HG03439 (cell line): Measurements from ENCODE around the gene DNAH1.

Experiments used
- ATAC-seq: cut with Tn5 transposase; IDR thresholded peaks from one replicate; pipeline ENCODE4 v1.9.1; 2021; ENCODE audit warnings: mild to moderate bottlenecking, moderate library complexity; ENCODE audit not compliant: unreplicated experiment

Gene DNAH1

DNA sequence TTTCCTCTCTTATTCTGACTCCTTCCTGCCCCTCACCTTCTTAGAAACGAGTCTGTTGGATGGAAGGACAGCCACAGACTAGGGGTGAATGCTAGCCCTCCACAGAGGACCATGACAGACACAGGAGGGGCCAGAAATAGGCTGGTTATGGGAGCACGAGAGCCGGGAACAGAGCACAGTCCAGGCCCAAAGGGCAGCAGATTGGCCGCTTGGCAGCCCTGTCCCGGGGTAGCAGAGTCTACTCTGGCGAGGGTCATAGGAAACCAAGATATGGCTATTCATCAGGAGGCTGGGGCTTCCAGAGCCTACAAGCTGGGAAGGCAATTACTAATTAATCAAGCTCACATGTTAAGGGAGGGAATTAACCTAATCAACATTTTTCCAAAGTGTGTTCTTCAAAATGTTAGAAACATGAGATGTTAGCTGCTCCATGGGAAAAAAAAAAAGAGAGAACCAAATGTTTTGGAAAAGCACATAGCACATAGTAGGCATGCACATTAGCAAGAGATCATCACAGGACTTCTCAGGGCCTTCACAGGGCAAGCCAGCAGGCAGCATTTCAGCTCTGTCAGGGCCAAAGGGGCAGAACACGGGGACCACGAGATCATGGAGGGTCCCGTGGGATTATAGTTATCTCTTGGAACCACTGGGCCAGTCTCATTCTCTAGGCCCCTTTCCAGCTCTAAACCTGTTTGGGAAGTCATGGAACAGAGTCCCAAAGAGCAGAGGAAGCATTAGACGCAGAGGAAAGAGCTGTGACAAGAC, 115.5 kb downstream of the DNAH1 start:
- no peak for ATAC-seq

DNA sequence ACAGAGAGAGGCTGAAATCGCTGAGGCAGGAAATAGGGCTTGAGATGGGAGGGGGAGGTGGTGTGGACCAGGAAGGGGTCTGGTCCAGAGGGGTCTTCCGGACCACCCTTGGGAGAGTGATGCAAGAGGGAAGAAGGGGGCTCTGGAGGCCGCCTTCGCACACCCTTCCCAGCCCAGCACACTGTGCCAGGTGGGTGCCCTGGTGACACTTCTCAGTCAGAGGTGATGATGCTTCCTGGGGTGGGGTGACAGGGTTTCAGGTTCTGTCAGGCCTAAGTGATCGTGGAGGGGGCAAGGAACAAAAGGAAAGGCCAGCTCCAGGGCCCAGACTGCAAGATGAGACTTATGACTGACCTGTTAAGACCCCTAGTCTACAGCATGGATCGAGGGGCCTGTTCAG, 116.1 kb downstream of the DNAH1 start:
- no peak for ATAC-seq

DNA sequence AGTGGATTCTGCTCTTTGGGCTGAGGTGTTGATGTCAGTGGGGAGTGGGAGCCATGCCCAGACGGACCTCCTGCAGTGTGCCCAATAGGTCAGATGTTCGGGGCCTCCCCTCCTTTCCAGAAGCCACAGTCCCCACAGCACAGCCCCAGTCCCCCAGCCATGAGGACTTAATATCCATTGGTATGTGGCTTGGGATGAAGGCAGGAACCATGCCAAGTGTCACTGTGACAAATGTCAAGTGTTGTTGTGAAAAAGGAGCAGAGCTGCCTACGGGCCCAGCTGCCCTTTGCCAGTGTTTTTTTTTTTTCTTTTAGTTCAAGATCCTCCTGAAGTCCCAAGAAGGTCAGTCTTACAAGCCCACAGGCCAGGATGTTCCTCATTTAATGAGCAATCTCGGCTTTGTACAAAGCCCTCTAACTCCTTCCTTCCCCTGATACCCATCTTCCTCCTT, 116.6 kb downstream of the DNAH1 start:
- no peak for ATAC-seq

DNA sequence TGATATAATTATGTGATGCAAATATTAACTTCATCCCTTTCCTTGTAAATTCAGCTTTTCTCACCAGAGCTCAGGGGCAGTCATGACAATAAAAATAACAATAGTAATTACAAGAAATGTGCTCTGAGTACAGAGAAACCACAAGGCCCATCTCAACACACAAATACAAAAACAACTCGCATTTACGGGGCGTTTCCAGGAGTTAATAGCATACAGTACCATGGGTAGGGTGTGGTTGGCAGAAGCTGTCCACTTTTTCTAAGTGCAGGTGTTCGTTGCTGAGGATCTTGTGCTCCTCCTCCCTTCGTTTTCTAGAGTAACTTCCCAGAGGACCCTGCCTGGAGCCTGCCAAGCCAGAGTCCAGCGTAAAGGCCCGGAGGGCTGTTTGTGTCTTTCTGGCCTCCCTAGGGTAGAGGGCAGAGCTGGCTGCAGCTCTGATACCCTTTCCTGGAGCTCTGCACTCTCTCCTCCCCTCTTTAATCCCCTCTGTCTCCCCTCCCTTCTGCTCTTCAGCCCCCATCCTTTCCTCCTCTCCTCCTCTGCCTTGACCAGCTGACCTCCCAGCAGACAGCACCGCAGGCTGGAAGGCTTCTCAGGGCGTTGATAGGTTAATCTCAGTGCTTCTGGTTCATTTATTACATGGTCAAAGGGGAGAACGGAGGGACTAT, 117.3 kb downstream of the DNAH1 start:
- ATAC-seq, result no peak

DNA sequence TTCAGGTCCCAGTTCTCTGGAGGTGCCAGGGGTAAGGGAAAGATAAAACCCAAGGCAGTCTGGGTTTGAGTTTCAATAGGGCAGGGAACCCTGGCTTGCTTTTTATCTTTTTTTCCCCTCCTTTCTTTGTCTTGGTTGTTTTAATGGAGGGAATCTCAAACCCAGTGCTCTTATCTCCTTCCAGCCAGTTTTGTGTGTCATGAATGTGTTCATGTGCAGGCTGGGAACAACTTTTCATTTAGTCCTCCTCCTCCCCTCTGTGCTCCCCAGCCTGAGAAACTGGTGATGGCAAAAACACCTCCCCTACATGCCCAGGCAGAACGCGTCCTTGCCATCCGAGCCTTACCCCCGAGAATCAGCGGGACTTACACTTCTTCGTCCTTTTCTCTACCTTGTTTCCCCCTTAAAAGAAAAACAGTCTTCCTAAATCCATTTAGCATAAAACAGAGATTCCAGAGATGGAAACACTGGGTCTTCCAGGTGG, 117.9 kb downstream of the DNAH1 start:
- ATAC-seq, result no peak

DNA sequence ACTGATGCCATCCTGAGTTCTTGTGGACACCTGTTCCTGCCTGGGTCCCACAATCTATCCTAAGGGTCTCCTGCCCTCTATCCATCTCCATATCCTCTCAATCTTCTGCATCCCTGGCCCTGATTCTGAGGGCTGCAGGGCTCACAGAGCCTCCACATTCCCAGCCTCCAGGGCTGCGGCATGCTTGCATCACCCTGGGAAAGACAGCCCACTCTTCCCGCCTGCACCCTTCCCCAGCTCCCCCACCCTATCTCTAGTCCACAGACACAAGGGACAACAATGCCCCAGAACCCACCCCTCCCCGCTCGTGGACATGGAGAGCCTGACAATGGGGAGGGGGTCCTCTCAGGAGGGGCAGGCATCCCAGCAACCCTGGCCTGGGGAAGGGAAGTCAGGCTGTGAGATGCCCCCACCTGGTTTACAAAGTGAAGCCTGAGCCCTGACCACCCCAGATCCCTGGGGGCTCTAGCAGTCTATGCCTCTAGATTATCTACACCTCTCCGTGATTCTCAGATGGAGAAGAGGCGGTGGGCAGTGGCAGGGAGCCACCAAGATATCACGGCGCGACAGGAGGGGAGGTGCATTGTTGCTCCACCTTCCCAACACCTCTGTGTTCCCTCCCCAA, 118.5 kb downstream of the DNAH1 start:
- ATAC-seq, result no peak

DNA sequence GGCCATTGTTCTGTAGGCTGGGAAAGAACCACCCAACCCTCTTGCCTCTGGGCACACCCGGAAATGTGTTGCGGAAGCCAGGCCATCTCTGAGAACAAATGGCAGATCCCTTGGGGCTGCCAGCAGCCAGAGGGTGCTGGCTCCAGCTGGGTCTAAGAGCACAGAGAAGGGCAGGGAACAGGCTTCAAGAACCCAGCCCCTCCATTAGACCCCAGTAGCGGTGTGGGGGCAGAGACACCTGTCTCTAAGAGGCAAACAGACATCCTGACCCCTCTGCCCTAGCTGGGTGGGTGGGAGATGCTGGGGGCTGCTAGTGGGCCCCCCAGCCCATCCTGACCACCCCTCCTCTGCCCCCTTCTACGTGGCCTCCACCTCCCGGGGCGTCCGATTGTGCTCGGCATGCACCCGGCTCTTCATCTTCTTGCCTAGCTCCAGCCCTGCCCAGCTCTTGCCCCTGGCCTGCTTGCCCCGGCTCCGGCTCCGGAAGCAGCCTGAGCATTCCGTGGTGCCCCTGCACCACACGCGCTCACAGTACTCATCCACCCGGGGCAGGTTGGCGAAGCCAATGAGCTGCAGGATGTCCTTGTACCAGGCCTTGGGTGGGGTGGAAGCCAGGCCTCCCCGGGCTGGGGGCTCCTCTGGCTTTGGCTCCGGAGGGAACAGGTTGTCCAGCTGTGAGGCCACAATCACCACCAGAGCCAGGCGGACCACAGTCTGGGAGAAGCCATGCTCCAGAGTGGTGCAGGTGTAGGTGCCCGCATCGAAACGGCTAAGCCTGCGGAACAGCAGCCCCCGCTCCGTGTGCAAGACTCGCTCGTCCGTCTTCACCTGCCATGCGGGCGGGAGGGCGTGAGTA, 119.4 kb downstream of the DNAH1 start:
- no peak for ATAC-seq

DNA sequence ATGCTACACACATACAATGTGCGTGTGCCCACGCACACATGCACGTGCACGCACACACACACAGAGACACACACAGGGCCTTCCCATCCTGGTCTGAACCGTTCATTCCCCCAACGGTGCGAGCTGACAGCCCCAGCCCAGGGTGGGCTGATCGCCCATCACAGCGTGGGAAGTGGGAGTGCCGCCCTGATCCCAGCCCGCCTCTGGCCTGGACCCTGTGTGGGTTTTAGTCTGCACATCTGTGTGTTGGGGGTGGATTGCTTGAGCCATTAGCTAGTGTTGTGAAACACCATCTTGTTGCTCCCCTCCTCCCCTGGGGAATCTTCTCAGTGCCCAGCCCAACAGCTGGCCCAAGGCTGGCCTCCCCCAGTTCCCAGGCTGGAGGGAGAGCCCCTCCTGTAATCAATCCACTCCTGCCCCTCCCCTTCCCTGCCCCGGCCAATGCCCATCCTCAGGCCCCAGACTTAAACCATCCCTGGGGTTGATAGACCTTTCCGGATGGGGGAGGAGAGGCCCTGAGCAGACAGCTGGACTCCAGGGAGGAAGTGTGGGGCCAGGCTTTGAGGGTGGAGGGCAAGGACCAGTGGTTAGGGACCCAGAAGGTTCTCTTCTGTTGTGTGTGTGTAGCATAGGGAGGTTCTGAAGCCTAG, 120.5 kb downstream of the DNAH1 start:
- ATAC-seq, result no peak

DNA sequence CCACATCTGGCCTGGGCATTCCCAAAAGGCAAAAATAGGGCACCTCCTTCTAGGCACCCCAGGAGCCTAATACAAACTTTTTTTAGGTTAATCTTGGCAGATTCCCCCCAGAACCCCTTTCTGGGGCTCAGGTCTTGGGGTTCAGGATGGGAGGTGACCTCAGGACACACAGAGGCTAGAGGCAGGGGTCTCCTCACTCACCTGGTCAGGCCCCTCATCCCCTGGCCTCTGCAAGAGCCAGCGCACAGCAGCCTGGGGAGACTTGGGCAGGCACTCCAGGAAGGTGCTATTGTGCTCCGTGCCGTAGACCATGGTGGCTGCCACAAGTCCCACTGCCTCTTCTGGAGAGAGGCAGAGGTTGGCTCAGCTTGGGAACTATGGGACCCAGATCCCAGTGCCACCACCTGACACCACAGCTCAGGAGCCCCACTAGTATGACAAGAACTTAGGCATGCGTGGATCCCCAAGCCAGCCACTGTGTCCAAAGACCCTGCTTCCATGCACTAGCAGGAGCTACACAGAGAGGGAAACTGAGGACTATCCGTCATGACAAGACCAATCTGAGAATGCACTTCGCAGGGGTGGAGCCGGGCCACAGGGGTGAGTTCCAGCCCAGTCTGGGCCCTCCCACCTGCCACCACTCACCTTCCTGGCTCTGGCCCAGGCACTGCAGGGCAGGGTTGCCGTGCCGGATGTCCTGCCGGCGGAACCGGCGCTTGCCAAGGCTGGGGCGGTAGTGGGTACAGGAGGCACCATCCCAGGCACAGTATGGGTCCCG, 121.4 kb downstream of the DNAH1 start:
- no peak for ATAC-seq

DNA sequence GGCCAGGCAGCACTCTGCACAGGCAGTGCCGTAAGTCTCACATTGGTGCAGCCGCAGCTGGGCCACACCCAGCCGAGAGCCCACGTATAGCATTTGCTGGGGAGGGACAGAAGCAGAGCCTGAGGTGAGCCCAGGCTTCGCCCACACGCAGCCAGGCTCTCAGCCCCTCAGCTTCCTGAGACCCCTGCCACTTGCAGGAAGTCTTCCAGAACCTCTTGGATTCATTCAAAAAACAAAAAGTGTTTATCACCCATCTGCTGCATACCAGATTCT, 121.9 kb downstream of the DNAH1 start:
- no peak for ATAC-seq

DNA sequence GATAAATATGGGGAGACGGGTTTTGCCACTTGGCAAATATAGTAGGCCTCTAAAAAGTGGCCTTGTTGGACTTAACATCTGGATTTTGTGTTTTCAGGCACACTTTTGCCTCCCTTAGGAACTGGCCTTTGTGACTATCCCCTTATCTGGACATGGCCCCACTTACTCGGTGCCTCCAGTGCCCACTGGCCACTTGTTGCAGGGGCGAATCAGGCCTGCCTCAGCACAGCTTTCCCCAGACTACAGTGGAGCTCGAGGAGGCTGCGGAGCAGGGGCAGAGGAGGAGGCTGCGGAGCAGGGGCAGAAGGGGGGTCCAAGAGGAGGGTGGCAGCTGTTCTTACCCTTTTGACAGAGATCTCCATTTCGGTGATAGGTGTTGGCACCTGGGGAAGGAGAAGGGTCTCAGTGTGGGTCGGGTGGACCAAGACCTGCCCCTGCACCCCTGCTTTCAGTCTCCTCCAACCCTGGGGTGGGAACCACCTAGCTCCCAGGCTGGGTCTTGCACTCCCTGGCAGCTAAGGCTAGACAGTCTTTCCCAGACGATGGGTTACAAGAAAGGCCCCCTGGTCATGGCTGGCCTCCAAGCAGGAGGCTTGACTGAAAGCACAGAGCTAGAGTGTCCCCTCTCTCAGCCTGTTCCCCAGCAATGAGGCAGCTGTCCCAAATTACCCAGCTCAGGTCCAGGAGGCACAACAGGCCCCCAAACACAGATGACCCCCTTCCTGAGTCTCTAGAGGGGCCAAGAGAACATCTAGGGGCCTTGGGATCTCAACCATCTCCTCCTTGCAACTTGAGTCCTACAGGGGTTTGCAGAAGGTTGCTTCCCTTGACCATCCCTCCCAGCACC, 122.7 kb downstream of the DNAH1 start:
- no peak for ATAC-seq

DNA sequence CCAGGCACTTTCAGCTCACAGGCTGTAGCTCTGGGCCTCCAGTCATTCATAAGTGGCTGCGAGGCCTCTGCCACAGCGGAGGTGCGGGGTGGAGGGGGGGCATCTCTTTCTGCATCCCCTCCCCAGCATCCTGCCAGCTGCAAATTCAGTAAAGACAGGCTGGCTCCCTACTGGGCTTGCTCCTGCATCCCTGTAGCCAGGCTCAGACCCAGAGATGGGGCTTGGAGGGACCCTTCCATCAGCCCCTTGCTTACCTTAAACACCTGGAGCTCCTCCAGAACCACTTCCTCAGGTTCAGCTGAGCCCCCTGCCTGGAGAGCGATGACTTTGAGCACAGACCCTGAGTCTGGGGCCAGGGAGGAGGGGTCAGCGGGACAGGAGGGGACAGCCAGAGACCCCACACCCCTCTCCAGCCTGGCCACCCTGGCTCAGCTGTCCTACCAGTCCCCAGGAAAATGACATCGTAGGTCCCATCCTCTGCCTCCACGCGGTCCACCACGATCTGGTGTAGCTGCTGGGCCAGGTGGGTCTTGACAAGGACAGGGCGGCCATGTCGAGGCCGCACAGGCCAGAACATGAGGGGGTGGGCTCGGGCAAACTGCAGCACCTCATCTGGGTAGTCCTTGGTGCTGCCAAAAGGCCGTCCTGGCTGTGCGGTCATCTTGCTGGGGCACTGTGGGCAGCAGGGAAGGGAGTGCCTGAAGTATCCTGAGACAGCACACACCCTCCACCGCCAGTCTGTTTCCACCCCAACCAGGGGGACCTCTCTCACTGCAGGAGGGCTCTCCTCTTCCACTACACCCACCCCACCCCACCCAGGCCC, 123.5 kb downstream of the DNAH1 start:
- ATAC-seq, result no peak

DNA sequence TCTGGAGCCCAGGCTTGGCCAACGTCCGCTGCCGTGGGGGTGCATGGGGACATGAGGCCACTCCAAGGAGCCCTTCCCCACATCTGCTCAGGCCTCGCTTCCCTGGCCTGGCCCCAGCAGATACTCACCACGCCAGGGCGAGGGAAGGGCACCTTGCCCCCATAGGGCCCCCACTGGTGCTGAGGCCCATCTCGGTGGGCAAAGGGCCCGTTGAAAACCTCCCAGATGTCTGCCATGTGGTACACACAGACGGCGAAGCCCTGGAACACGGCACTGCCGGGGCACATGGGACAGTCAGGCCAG, 124.1 kb downstream of the DNAH1 start:
- no peak for ATAC-seq

DNA sequence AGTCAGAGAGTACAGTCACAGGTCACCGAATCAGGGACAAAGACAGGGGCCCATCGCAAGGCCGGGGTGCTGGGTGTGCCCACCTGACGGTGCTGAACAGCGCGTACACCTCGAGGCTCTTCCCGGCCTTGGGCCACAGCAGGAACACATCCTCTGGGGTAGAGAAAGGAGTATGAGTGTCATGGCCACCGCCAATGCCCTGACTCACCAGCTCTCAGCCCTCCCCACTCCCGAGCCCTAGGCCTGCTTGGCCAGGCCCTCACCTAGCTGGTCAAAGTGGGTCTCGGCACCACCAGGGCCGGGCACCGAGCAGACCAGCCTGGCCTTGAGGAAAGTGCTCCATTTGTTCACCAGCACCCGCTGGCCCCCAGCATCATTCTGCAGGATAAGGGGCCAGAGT, 124.6 kb downstream of the DNAH1 start:
- no peak for ATAC-seq

DNA sequence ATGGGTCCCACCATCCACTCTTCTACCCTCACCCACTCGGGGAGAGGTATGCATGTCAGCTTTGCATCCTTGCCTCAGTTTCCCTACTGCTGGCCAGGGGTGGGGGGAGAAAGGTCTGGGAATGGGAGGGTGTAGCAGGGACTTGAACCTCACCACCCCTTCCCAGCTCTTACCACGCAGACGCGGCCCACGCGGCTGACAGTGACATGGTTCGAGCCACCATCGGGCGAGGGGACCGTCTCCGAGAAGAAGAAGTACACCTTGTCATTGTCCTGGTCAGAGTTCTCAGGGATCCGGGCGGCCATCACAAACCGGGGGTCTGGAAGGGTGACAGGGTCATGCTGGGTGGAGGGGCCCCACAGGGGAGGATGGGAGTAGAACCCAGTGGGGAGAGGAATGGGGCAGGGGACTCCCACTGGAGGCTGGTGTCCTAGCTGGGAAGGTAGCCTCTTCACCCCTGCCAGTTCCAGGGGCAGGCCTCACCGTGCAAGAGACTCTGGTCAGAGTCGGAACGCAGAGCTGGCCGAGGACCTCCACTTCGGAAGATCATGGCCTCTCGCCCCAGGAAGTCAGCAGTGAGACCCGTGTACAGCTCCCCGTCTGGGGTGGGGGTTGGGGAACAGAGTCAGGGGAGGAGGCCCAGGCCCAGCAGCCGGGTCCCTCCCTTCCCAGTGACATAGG, 125.1 kb downstream of the DNAH1 start:
- no peak for ATAC-seq

DNA sequence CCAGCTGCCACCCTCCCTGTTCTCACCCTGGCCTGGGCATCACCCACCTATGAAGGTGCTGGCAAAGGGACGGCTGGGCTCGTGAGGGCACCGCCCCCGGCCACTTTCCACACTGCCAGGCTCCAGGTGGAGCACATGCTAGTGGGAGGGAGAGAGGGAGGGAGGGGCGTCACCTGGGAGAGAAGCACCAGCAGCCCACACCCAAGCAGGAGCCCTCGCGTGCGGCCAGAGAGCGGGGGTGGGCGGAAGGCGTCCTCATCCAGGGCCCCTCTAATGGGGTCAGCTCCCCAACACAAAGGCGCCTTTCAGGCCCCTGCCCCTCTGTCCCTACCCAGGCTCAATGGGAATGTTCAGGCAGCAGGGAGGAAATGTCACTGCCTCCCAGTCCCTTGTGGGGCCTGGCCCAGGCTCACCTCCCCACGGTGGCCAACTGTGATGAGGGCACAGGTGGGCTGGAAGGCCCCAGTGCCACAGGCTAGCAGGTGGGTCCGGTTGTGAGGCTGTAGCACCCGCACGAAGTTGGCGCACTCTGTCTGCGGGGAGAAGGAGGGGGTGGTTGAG, 125.7 kb downstream of the DNAH1 start:
- ATAC-seq, result no peak

DNA sequence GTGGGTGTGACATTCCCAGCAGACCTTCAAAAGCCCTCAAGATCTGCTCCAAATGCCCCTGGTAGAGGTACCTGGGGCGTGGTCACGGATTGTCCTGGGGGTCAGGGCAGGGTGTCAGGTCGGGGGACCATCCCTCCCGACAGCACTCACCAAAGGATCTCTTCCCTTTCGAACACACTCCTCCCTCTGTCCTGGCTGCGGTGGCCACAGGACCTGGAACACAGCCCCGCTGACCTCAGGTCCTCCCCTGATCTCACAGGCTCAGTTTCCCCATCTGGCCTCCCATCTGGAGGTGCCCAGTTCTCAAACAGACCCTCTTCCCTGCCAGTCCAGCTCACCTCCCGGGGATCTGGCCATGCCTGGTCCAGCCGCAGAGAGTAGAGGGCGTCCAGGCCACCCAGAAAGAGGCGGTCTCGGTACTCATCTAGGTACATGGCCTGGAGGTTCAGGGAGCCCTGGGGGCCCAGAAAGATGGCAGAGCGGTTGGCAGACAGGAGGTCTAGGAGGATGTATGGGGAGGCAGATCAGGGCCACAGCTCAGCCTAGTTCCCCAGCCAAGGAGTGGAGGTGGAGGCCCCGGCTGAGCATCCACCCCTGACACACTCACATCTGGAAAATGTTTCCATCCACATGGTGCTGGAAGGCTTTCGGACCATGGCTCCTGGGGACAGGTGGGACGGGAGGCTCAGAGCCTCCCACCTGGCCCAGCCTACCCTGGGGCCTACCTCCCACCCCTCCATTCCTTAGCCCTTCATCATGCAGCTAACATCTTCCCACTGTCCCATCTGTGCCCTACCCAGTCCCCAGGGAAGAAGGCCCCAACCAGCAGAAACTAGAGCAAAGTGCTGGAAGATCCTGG, 126.5 kb downstream of the DNAH1 start:
- no peak for ATAC-seq
